ENCODE results near the gene SLITRK4.

Gene SLITRK4

GRCh38 chrX:143635915-143636314 lies at the start of gene SLITRK4:
Gene SLITRK4, minus strand, starts transcription at chrX:143636101. Its CDS starts 4,993 bp downstream, at chrX:143631108.
- DNase-seq (ENCODE audit: low read depth): no peak

- DNase-seq (ENCODE audit: low read depth): no peak
Measured at GRCh38 chrX:143683486-143683885, 47.6 kb upstream of the SLITRK4 start.

GRCh38 chrX:143674926-143675325 lies 39.0 kb upstream of the SLITRK4 start:
- no peak for DNase-seq (ENCODE audit: low read depth)

GRCh38 chrX:143669395-143669794 lies 33.5 kb upstream of the SLITRK4 start:
- DNase-seq (ENCODE audit: low read depth): no peak

DNA sequence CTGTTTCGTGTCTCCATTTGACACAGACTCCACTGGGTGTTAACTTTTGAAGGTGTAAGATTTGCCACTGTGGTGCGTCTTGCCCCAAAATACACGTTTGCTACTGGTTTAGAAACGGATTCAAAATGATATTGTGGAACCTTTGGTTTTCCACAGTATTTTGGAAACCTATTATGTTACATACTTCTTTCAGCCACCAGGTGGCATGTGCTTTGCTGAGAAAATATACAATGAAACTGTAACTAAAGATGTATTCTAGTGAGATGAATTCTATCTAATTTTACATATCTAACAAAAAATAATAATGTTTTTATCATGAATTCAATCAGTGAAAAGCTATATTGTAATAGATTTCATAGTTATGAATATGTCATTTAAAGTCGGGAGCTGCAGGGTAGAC lies 28.4 kb upstream of the SLITRK4 start:
- DNase-seq (ENCODE audit: low read depth): no peak

- DNase-seq (ENCODE audit: low read depth): no peak
Measured at GRCh38 chrX:143663755-143664154, 27.9 kb upstream of the SLITRK4 start.

DNA sequence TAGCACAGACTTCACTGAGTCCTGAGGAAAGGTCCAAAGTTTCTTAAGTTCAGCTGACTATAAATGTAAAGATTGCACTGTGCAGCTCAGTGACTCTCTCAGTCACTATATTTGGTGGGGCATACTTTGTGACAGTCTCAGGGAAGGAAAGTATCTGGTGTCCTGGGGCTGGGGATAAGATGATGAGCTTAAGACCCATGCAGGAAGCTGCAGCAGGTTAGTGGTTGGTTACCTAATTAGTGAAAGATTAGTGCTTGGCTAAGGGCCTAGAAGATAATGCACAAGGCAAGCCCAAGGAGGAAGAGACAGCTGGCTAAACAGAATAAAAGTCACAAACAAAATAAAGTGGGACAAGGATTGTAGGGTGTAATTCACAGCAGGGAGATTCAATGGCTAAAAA lies 25.4 kb upstream of the SLITRK4 start:
- no peak for DNase-seq (ENCODE audit: low read depth)

DNA sequence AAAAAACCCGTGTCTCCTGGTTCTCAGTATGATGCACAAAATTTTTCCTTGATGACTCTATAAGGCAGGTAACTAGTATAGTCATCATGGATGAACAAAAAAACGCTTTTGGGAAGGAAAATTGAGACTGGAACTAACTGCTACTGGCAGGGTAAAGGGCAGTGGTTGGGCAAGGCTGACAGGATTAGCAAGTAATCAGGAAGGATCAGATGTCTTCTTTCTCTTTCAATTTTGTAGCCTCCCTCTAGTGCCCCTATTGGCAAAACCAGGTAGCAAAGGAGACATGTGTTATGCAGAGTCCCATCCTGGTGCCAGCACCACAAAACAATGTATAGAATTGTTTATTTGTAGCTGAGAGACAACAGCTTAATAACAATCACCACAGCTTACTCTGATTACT lies 12.8 kb upstream of the SLITRK4 start:
- DNase-seq (ENCODE audit: low read depth): no peak

DNA sequence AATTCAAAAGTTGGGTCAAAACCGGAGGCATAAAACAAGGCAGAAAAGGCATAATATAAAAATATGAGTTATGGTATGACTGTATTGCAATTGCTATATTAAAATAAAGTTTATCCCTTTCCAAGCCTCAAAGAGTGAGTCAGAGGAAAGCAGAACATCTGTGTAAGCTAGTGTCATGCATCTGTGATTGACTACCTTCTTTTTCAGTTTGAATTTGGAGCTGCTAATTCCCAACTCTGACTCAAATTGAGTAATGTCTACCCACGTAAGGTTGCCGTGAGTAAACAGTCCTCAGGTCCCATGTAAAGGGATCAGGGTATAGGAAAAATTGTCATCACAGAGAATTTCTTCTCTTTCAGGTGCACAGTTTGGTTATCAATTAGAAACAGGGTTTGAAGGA lies 6.5 kb upstream of the SLITRK4 start:
- DNase-seq (ENCODE audit: low read depth): no peak

GRCh38 chrX:143636831-143637230 lies 930 bp upstream of the SLITRK4 start:
- DNase-seq (ENCODE audit: low read depth): no peak

DNA sequence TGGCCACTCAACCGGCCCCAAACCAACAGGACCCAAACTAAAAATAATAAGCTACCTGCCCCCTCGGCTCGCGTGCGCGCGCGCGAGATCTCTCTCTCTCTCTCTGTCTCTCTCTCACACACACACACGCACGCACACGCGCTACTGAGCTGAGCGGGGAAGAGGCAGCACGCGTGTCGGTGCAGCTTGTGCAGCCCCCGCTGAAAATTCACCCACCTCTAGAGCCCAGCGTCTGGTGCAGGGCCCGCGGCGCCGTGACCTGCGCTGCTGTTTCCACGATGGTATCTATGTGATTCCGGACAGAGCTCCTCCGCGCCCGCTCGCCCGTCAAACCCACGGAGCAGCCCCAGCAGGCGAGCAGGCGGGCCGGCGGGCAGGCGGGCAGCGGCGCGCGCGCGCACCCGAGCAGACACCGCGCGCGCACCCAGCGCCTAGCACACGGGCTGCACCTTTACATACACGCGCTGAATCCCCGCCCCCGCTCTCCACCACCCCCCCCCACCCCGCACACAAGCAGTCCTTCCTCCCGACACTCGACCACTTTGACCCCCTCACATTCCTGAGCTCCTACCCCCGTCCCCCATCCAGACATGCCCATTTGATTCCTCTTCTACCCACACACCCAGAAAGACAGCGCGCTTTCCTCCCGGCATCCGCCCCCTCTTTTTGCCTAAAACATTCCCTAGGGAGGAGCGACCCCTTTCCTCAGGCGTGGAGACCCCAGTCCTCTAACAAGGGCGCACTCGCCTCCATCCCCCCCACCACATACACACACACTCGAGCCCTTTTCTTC lies 1.0 kb downstream of the SLITRK4 start:
- DNase-seq (ENCODE audit: low read depth): no peak

DNA sequence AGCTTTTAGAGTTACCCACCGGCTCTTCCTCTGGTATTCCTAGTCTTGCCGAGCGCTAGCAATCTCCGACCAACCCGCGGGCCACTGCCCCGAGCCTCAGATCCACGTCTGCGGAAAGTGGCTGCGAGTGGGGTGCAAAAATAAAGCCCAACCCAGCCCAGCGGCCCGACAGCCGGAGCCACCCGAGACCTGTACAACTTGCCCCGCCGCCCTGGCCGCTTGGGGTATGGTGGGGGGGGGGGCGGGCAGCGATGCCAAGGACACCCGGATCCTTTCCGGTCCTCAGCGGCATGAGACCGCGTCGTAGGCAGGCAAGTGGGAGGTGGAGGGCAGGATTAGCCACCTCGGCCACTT lies 1.6 kb downstream of the SLITRK4 start:
- no peak for DNase-seq (ENCODE audit: low read depth)

DNA sequence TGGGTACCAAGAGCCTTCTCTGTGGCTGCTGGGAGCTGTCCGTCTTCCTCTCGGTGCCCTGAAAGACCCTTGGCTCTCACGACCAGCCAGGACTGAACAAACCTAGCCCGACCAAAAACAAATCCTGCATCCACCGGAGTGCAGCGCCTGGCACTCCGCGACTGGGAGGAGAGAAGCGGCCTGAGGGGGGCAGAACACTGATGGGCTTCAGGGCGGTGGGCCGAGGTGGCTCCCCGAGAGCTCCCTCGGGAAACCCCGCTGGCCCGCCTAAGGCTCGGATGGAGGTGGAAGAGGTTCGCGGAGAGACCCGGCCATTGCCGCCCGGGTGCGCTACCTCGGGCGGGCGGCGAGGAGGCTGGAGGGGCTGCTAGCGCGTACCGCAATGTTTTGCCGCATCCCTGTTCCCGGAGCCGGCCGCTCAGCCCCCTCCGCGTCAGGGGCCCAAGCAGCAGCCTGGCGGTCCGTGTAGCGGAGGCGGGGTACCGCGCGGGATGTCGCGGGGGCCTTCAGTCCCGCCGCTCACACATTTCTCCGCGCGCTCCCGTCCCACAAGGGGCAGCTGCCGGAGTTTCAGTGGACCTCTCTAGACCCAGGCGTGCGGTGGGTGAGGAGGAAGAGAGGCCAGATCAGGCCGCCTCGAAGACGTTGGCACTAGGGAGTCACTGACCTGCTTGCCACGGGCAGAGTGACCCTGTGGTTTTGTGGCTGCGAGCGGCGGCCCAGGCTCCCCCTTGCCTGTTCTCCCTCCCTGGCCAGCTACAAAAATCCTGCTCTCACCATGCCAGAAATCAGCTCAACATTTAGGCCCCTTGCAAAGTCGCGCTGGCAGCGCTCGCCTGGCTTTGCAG lies 2.2 kb downstream of the SLITRK4 start:
- no peak for DNase-seq (ENCODE audit: low read depth)

- no peak for DNase-seq (ENCODE audit: low read depth)
Measured at GRCh38 chrX:143632625-143633410, 3.1 kb downstream of the SLITRK4 start.

DNA sequence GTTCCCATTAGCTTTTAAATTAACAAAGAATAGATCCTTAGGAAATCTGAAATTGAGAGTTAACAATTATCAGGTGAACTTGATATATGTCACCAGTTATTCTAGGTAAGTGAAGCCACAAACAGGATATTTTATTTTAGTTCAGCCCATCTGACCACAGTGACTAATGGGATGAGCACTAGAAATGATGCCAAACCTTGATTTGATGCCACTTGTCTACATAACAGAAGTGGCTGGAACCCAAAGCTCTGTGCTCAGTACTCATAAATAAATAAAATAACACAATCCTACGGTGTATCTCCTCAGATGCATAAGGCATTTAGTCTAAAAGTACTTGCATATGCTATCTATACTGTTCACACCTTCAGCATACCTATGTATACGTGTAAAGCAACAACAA lies 12.2 kb downstream of the SLITRK4 start:
- DNase-seq (ENCODE audit: low read depth): no peak

- no peak for DNase-seq (ENCODE audit: low read depth)
Measured at GRCh38 chrX:143621276-143621675, 14.6 kb downstream of the SLITRK4 start.

GRCh38 chrX:143615851-143616250 lies 20.1 kb downstream of the SLITRK4 start:
- no peak for DNase-seq (ENCODE audit: low read depth)

- no peak for DNase-seq (ENCODE audit: low read depth)
Measured at GRCh38 chrX:143601809-143602208, 34.1 kb downstream of the SLITRK4 start.

- DNase-seq (ENCODE audit: low read depth): no peak
Measured at GRCh38 chrX:143581240-143581639, 54.7 kb downstream of the SLITRK4 start.

DNA sequence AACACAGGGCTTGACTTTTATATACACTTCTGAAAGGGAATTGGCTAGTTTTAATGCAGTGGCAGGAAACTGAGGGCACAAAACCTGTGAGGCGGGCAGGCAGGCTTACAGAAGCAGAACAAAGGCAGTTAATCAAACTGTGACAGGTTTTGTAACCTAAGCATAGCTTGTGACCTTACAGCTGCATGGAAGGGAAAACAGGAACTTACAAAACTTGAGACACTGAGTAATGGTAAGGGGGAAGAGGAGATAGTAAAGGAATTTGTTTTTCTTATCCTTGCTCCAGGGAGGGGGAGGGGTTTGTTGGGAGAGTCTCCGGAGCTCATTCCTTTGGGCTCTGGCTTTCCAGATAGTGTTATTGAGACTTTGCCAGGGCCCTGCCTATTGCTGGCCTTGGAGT lies 55.6 kb downstream of the SLITRK4 start:
- no peak for DNase-seq (ENCODE audit: low read depth)
